Gastrocnemius medialis (tissue), 4 donors: ENCODE results near the gene RIC8B. TPM values are rescaled to one million over a fixed set of nuclear protein-coding genes. Genes with fewer than 3 reads are reported as not detected.

Experiments
- ATAC-seq, 2 donors: fragments of 150-250 bp; one replicate each; pipeline ENCODE4 v1.9.1; 2016
- DNase-seq, 2 donors: peaks; one replicate each; pipeline ENCODE4 v3.0.0-alpha.2; 2019
- H3K27ac ChIP-seq, 4 donors: fragments of 200-600 bp; sonication (generic); 1 replicate in 1 of 4; 2 replicates in 3 of 4; pipeline ENCODE4 v1.5.1; 2016 to 2018; ENCODE audit warnings: mild to moderate bottlenecking in 2 of 4, moderate library complexity in 1 of 4
- H3K27me3 ChIP-seq, 3 donors: fragments of 200-600 bp; sonication (generic) in 2 of 3; 1 replicate in 1 of 3; 2 replicates in 2 of 3; pipeline versions ENCODE4 v1.5.1 to v1.6.0; 2016 to 2019; ENCODE audit warnings: mild to moderate bottlenecking in 1 of 3, moderate library complexity in 1 of 3
- H3K36me3 ChIP-seq, 2 donors: fragments of 200-600 bp; sonication (generic) in 1 of 2; one replicate each; pipeline ENCODE4 v1.5.1; 2017 to 2018
- H3K4me1 ChIP-seq, 2 donors: fragments of 200-600 bp; sonication (generic) in 1 of 2; one replicate each; pipeline ENCODE4 v1.5.1; 2016 to 2017; ENCODE audit warnings: mild to moderate bottlenecking in 2 of 2
- H3K4me3 ChIP-seq, 4 donors: fragments of 200-600 bp; sonication (generic) in 3 of 4; 1 replicate in 1 of 4; 2 replicates in 3 of 4; pipeline ENCODE4 v1.5.1; 2016 to 2019; ENCODE audit warnings: mild to moderate bottlenecking in 2 of 4
- H3K9me3 ChIP-seq, 3 donors: fragments of 200-600 bp; sonication (generic) in 2 of 3; 1 replicate in 1 of 3; 2 replicates in 2 of 3; pipeline ENCODE4 v1.5.1; 2016 to 2019
- POLR2A ChIP-seq, 2 donors: fragments of 450-650 bp; IDR thresholded peaks; one replicate each; pipeline ENCODE4 v1.6.1; 2017; ENCODE audit warnings: antibody characterized with exemption in 2 of 2, mild to moderate bottlenecking in 2 of 2, moderate library complexity in 2 of 2
- in situ Hi-C, 4 donors: fragments of 200-750 bp; cut with MboI; loops; one replicate each; pipeline versions ENCODE4 v1.15.0 to v1.8.0; 2017; ENCODE audit warnings: low sequenced_read_pairs in 4 of 4
- intact Hi-C: fragments of 100-400 bp; cut with DNase I; formaldehyde crosslinking; loops from one replicate; pipeline ENCODE4 v1.15.1; 2023; ENCODE audit warnings: low total_unique reads
- total RNA-seq, 4 donors: library from RNA; depleted of rRNA; stranded (reverse); fragments of >200 nt; gene quantifications; one replicate each; pipeline versions ENCODE4 v1.1.0 to v1.2.3, GENCODE V29; 2016
- TF ChIP-seq, protein P1 (sequence below), 5 experiments: fragments of 450-650 bp in 3 of 5; fragments of 200-600 bp in 2 of 5; sonication (generic) in 2 of 5; IDR thresholded peaks in 4 of 5; conservative IDR thresholded peaks in 1 of 5; 1 replicate in 4 of 5; 2 replicates in 1 of 5; pipeline ENCODE4 v1.5.1; 2016 to 2019; ENCODE audit warnings: antibody characterized with exemption in 5 of 5, mild to moderate bottlenecking in 3 of 5, moderate library complexity in 3 of 5

The RIC8B gene
- total RNA-seq, 4 donors from 2014 or later: 6.1 to 16.0 (median 10.0) TPM

DNA sequence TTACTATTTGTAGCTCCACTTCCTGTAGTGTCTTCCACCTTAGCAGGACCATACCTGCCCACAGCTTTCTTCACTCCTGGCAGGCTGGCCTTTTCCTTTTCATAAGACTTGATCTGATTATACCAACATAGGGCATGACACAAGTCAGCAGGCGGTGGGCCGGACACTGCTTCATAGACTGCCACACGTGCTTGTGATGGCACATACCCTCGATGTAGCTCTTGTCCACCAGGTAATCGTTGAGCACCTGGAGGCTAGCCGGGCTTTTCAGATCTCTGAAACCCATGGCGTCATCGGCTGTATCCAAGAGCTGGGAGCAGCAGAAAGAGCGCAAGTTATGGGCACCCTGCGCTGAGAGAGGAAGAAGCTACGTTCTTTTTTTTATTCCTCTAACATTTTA is 127.6 kb downstream of the RIC8B start:
- no peak overlapping the region for H3K27ac ChIP-seq
- in situ Hi-C loops (no loop called here), intact Hi-C loops (loop anchor here (5.0 kb wide), 1 partner anchor 190 kb away; the partner anchor contains the start of gene CRY1)
- no peak for DNase-seq
- H3K4me3 ChIP-seq: no peak overlapping the region
- ATAC-seq: no peak
- no peaks in the 10 kb centered on the region for H3K27me3 ChIP-seq
- H3K4me1 ChIP-seq: peaks cover 3 to 4% of the 10 kb centered on the region in 2 donors
- H3K9me3 ChIP-seq: no peaks in the 10 kb centered on the region
- H3K36me3 ChIP-seq: no peaks in the 10 kb centered on the region
- TF ChIP-seq POLR2A (IDR thresholded peaks at IDR 0.05): no peak
- TF ChIP-seq, protein P1, sequence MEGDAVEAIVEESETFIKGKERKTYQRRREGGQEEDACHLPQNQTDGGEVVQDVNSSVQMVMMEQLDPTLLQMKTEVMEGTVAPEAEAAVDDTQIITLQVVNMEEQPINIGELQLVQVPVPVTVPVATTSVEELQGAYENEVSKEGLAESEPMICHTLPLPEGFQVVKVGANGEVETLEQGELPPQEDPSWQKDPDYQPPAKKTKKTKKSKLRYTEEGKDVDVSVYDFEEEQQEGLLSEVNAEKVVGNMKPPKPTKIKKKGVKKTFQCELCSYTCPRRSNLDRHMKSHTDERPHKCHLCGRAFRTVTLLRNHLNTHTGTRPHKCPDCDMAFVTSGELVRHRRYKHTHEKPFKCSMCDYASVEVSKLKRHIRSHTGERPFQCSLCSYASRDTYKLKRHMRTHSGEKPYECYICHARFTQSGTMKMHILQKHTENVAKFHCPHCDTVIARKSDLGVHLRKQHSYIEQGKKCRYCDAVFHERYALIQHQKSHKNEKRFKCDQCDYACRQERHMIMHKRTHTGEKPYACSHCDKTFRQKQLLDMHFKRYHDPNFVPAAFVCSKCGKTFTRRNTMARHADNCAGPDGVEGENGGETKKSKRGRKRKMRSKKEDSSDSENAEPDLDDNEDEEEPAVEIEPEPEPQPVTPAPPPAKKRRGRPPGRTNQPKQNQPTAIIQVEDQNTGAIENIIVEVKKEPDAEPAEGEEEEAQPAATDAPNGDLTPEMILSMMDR (IDR thresholded peaks at IDR 0.05 in 4 of 5, conservative IDR thresholded peaks at IDR 0.05 in 1 of 5): no peak

DNA sequence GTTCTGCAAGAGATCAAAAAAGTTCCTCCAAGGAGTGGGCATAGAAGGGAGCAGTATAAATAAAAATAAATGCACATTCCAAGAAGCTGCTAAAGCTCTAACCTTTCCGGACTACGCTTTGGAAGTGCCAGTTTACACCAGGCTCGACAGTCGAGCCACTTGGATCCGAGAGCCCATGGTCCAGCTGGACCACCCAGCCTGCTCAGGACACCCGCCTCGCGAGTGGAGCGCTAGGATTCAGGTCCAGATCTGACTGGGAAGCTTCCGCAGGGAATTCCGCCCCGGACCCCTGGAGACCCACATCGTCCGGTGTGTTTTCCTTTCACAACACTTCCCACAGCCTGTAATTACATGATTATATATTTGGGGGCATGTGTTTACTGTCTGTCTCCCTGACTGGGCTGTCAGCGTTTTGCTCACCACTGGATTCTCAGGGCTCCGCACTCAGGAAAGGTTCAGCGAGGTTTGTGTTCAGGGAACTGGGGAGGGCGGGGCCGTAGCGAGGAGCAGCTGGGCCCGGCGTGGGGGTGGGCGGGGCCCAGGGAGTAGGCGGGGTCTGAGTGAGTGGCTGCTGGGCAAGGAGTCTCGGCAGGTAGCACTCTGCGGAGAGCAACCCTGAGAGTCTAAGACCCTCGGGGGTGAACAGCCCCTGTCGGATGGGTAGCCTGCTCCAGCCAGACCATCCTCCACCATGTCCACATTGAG is 128.9 kb downstream of the RIC8B start:
- peak overlapping the region; percentile 41 to 91 (median 57) for H3K4me3 ChIP-seq
- intact Hi-C loops: loop anchor here (5.0 kb wide), 1 partner anchor 189 kb away; the partner anchor contains the start of gene CRY1
- H3K27ac ChIP-seq: no peak overlapping the region
- H3K9me3 ChIP-seq: no peaks in the 10 kb centered on the region
- H3K4me1 ChIP-seq: peaks cover 3 to 4% of the 10 kb centered on the region in 2 donors
- DNase-seq (peak; percentile 27 to 62), ATAC-seq (peak; percentile 90 to 93)
- TF ChIP-seq, protein P1 (IDR thresholded peaks at IDR 0.05 in 4 of 5, conservative IDR thresholded peaks at IDR 0.05 in 1 of 5): no peak
- TF ChIP-seq POLR2A (IDR thresholded peaks at IDR 0.05): no peak
- H3K27me3 ChIP-seq: no peaks in the 10 kb centered on the region
- H3K36me3 ChIP-seq: no peaks in the 10 kb centered on the region
- in situ Hi-C loops: no loop called here

DNA sequence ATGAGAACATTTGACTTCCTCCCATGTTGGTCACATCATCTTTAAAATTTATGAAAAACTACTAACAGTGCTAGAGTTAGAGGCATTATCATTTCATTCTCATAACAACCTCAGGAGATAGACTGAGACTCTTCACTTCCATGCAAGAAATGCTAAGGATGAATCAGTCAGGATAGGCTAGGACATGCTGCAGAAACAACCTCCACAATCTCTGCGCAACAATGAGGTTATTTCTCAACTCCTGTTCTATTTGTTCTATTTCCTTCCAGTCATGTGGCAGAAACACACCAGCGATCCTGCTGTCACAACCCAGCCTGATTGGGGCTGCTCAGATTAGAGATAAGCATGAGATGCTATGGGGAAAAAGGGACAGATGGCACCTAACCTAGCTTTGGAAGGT is 132.2 kb downstream of the RIC8B start:
- in situ Hi-C loops (no loop called here), intact Hi-C loops (no loop called here)
- DNase-seq: no peak
- Histone ChIP-seq H3K4me3 (no peak overlapping the region), H3K4me1 (peaks cover 3 to 4% of the 10 kb centered on the region in 2 donors), H3K27ac (no peak overlapping the region), H3K27me3 (no peaks in the 10 kb centered on the region), H3K36me3 (no peaks in the 10 kb centered on the region), H3K9me3 (no peaks in the 10 kb centered on the region)
- no peak for ATAC-seq
- TF ChIP-seq POLR2A (IDR thresholded peaks at IDR 0.05): no peak
- TF ChIP-seq, protein P1 (IDR thresholded peaks at IDR 0.05 in 4 of 5, conservative IDR thresholded peaks at IDR 0.05 in 1 of 5): no peak

DNA sequence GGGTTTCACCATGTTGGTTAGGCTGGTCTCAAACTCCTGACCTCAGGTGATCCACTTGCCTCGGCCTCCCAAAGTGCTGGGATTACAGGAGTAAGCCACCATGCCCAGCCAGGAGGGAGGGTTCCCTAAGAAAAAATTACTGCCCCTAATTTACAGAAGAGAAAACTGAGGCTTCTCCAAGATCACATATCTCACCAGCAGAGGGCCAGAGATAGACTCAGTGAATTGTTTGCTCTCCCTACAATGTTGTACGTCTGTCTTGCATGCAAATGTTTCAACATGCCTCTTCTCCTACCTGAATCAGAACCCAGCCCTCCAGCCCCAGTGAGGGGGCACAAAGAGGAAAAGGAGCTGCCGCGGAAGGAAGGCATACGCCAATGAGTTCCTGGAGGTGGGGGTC is 132.9 kb downstream of the RIC8B start:
- no peaks in the 10 kb centered on the region for H3K27me3 ChIP-seq
- H3K9me3 ChIP-seq: no peaks in the 10 kb centered on the region
- no peaks in the 10 kb centered on the region for H3K36me3 ChIP-seq
- H3K4me1 ChIP-seq: peaks cover 3 to 4% of the 10 kb centered on the region in 2 donors
- H3K27ac ChIP-seq: no peak overlapping the region
- intact Hi-C loops (no loop called here), in situ Hi-C loops (no loop called here)
- ATAC-seq: no peak
- no peak for DNase-seq
- no peak for TF ChIP-seq POLR2A (IDR thresholded peaks at IDR 0.05)
- TF ChIP-seq, protein P1 (IDR thresholded peaks at IDR 0.05 in 4 of 5, conservative IDR thresholded peaks at IDR 0.05 in 1 of 5): no peak
- no peak overlapping the region for H3K4me3 ChIP-seq
